Trophoblast cell (in vitro differentiated cells and primary cell): ENCODE data around the gene GSC2.
"Not testable (repeated sequence)": the region's sequence is repeated elsewhere in the genome, so short reads cannot be mapped to it uniquely, and the experiment has no call there.

Source experiments
- DNase-seq, 2 donors: peaks; one replicate each; pipeline ENCODE4 v3.0.0-alpha.2; 2016
- H2AFZ ChIP-seq: 2 replicates; pipeline ENCODE4 v1.6.1; 2013; ENCODE audit warnings: low read length, moderate library complexity, mild to moderate bottlenecking; ENCODE audit not compliant: insufficient read depth, poor library complexity
- H2AK5ac ChIP-seq: 2 replicates; pipeline ENCODE4 v1.6.1; 2013; ENCODE audit warnings: mild to moderate bottlenecking, low read length
- H2BK120ac ChIP-seq: 2 replicates; pipeline ENCODE4 v1.6.1; 2013; ENCODE audit warnings: low read length, mild to moderate bottlenecking, moderate library complexity; ENCODE audit not compliant: insufficient read depth, poor library complexity
- H2BK12ac ChIP-seq: 2 replicates; pipeline ENCODE4 v1.6.1; 2013; ENCODE audit warnings: mild to moderate bottlenecking, low read length, moderate library complexity
- H2BK5ac ChIP-seq: 2 replicates; pipeline ENCODE4 v1.6.1; 2013; ENCODE audit warnings: low read length, low read depth, moderate library complexity, mild to moderate bottlenecking; ENCODE audit not compliant: poor library complexity
- H3K14ac ChIP-seq: 2 replicates; pipeline ENCODE4 v1.6.1; 2013; ENCODE audit warnings: mild to moderate bottlenecking, low read length
- H3K18ac ChIP-seq: 2 replicates; pipeline ENCODE4 v1.6.1; 2013; ENCODE audit warnings: mild to moderate bottlenecking, low read length
- H3K23ac ChIP-seq: 2 replicates; pipeline ENCODE4 v1.6.1; 2013; ENCODE audit warnings: low read length
- H3K27ac ChIP-seq: 2 replicates; pipeline ENCODE4 v1.5.1; 2013; ENCODE audit warnings: low read depth, mild to moderate bottlenecking, inconsistent platforms, low read length, moderate library complexity
- H3K27me3 ChIP-seq: 2 replicates; pipeline ENCODE4 v1.6.1; 2013; ENCODE audit warnings: inconsistent platforms, mild to moderate bottlenecking, low read length, moderate library complexity; ENCODE audit not compliant: insufficient read depth
- H3K36me3 ChIP-seq, 2 experiments: 1 replicate in 1 of 2; 2 replicates in 1 of 2; pipeline ENCODE4 v1.6.1; 2013; ENCODE audit warnings: low read length in 2 of 2, mild to moderate bottlenecking in 2 of 2, moderate library complexity in 1 of 2; ENCODE audit not compliant: insufficient read depth in 2 of 2, control insufficient read depth in 1 of 2
- H3K4ac ChIP-seq: 2 replicates; pipeline ENCODE4 v1.6.1; 2013; ENCODE audit warnings: low read depth, mild to moderate bottlenecking, low read length, moderate library complexity
- H3K4me1 ChIP-seq, 2 experiments: 1 replicate in 1 of 2; 2 replicates in 1 of 2; pipeline ENCODE4 v1.6.1; 2013; ENCODE audit warnings: low read length in 2 of 2, mild to moderate bottlenecking in 2 of 2, moderate library complexity in 1 of 2; ENCODE audit not compliant: insufficient read depth in 2 of 2, control insufficient read depth in 1 of 2
- H3K4me2 ChIP-seq: 2 replicates; pipeline ENCODE4 v1.6.1; 2013; ENCODE audit warnings: inconsistent platforms, mild to moderate bottlenecking, low read length, moderate library complexity
- H3K4me3 ChIP-seq: 2 replicates; pipeline ENCODE4 v1.5.1; 2013; ENCODE audit warnings: mild to moderate bottlenecking, low read depth, low read length, inconsistent platforms
- H3K79me1 ChIP-seq: one replicate; pipeline ENCODE4 v1.6.1; 2013; ENCODE audit warnings: low read length
- H3K79me2 ChIP-seq: 2 replicates; pipeline ENCODE4 v1.6.1; 2013; ENCODE audit warnings: low read length, mild to moderate bottlenecking; ENCODE audit not compliant: control insufficient read depth, insufficient read depth, poor library complexity
- H3K9ac ChIP-seq: 2 replicates; pipeline ENCODE4 v1.6.1; 2013; ENCODE audit warnings: mild to moderate bottlenecking, low read length
- H3K9me3 ChIP-seq: 2 replicates; pipeline ENCODE4 v1.6.1; 2013; ENCODE audit warnings: low read depth, mild to moderate bottlenecking, control low read depth, inconsistent platforms, low read length; ENCODE audit not compliant: insufficient read depth
- H4K12ac ChIP-seq: 2 replicates; pipeline ENCODE4 v1.6.1; 2013; ENCODE audit warnings: low read depth, mild to moderate bottlenecking, low read length, moderate library complexity
- H4K8ac ChIP-seq: 2 replicates; pipeline ENCODE4 v1.6.1; 2013; ENCODE audit warnings: low read depth, mild to moderate bottlenecking, low read length, moderate library complexity
- H4K91ac ChIP-seq: one replicate; pipeline ENCODE4 v1.6.1; 2013; ENCODE audit warnings: low read depth, mild to moderate bottlenecking, low read length, moderate library complexity
- WGBS: extraction: QIAGEN DNeasy Blood & Tissue Kit; methylation state at CpG from one replicate; pipeline ENCODE4 v1.1.7; 2013; ENCODE audit warnings: missing lambda C conversion rate; ENCODE audit not compliant: insufficient read length, insufficient coverage; ENCODE audit errors: extremely low coverage; 5-methylcytosine and 5-hydroxymethylcytosine counted together

GSC2 gene

DNA sequence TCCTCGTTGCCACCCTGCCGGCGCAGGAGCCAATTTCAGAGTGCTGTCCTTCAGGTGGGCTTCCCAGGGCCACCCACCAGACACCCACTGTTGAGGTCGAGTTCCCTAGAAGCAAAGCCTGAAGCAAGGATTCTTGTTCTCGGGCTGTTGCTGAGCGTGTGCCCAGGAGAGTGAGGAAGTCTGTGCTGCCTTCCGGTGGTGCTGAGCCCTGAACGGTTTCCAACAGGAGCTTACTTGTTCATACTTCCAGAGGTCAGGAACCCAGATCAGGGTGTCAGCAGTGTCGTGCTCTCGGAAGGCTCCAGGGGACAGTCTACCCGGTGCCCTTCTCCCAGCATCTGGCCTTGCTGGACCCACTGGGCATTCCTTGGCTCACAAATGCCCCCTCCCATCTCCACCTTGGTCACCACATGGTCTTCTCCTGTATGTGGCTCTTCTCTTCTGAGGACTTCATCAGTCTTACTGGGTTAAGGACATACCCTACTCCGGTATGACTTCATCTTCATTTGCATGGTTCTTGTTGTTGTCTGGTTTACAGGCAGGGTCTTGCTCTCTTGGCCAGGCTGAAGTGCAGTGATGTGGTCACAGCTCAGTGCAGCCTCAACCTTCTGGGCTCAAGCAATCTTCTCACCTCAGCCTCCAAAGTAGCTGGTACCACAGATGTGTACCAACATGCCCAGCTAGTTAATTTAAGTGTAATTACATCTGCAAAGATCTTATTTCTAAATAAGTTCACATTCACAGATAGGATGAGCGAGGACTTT lies 17.2 kb upstream of the GSC2 start:
- Histone ChIP-seq H3K4me2 (no peak overlapping the region), H3K18ac (no peak overlapping the region), H4K8ac (no peak overlapping the region), H4K12ac (no peak overlapping the region), H2BK12ac (no peak overlapping the region), H3K27me3 (peaks cover 25% of the 10 kb centered on the region), H3K23ac (no peak overlapping the region), H3K36me3 (no peaks in the 10 kb centered on the region), H3K9ac (no peak overlapping the region), H4K91ac (no peak overlapping the region), H3K79me2 (peaks cover 9% of the 10 kb centered on the region), H3K14ac (no peak overlapping the region), H3K4ac (no peak overlapping the region), H3K27ac (no peak overlapping the region), H2AFZ (no peak overlapping the region), H3K4me3 (no peak overlapping the region), H3K9me3 (no peaks in the 10 kb centered on the region), H2BK5ac (no peak overlapping the region), H2BK120ac (no peak overlapping the region), H3K4me1 (peaks cover 7 to 9% of the 10 kb centered on the region in 2 experiments), H2AK5ac (no peak overlapping the region), H3K79me1 (peaks cover 10% of the 10 kb centered on the region)
- DNase-seq, result no peak
- WGBS, result no CpG with 5 or more reads among the region's 13 CpGs

- peaks cover 2% of the 10 kb centered on the region for H3K79me2 ChIP-seq
- no peak overlapping the region for H2AFZ ChIP-seq
- H3K4me1 ChIP-seq, result peaks cover 6 to 7% of the 10 kb centered on the region in 2 experiments
- H2BK12ac ChIP-seq, result no peak overlapping the region
- H3K27ac ChIP-seq, result no peak overlapping the region
- no peak overlapping the region for H4K8ac ChIP-seq
- no peaks in the 10 kb centered on the region for H3K9me3 ChIP-seq
- WGBS, result no CpG with 5 or more reads among the region's 8 CpGs
- DNase-seq, result no peak
- H3K4me2 ChIP-seq, result no peak overlapping the region
- H3K14ac ChIP-seq, result no peak overlapping the region
- no peak overlapping the region for H3K4ac ChIP-seq
- no peak overlapping the region for H2BK120ac ChIP-seq
- H3K4me3 ChIP-seq, result no peak overlapping the region
- no peak overlapping the region for H2BK5ac ChIP-seq
- peaks cover 6% of the 10 kb centered on the region for H3K79me1 ChIP-seq
- peaks cover 25% of the 10 kb centered on the region for H3K27me3 ChIP-seq
- no peaks in the 10 kb centered on the region for H3K36me3 ChIP-seq
- no peak overlapping the region for H4K91ac ChIP-seq
- H3K23ac ChIP-seq, result no peak overlapping the region
- no peak overlapping the region for H4K12ac ChIP-seq
- no peak overlapping the region for H3K18ac ChIP-seq
- no peak overlapping the region for H2AK5ac ChIP-seq
- no peak overlapping the region for H3K9ac ChIP-seq
Observed at GRCh38 chr22:19166421-19166820, 16.3 kb upstream of the GSC2 start.

- H3K4ac ChIP-seq, result no peak overlapping the region
Observed at GRCh38 chr22:19164425-19164824, 14.3 kb upstream of the GSC2 start.

GRCh38 chr22:19158649-19159048 lies 8.6 kb upstream of the GSC2 start:
- not testable (repeated sequence) for H3K79me2 ChIP-seq, H3K79me1 ChIP-seq, H2AK5ac ChIP-seq, H2BK12ac ChIP-seq, H3K4me2 ChIP-seq, H3K18ac ChIP-seq, H2AFZ ChIP-seq, DNase-seq, H4K8ac ChIP-seq, H3K9me3 ChIP-seq, H3K36me3 ChIP-seq, H3K4me3 ChIP-seq, H3K9ac ChIP-seq, H3K23ac ChIP-seq, H3K27me3 ChIP-seq, H3K27ac ChIP-seq, H4K91ac ChIP-seq, H2BK120ac ChIP-seq, H3K14ac ChIP-seq, H3K4ac ChIP-seq, H4K12ac ChIP-seq, H3K4me1 ChIP-seq, H2BK5ac ChIP-seq
- WGBS, result no CpG with 5 or more reads among the region's 11 CpGs

More at GRCh38 chr22:19164425-19164824, 14.3 kb upstream of the GSC2 start:
- Histone ChIP-seq H3K4me3 (no peak overlapping the region), H3K9me3 (no peaks in the 10 kb centered on the region), H2AFZ (no peak overlapping the region), H3K79me2 (no peaks in the 10 kb centered on the region), H2AK5ac (no peak overlapping the region), H4K12ac (no peak overlapping the region), H4K8ac (no peak overlapping the region), H2BK12ac (no peak overlapping the region), H3K27ac (no peak overlapping the region), H2BK5ac (no peak overlapping the region), H3K79me1 (no peaks in the 10 kb centered on the region), H4K91ac (no peak overlapping the region), H3K18ac (no peak overlapping the region), H3K27me3 (peaks cover 15% of the 10 kb centered on the region), H3K4me1 (no peaks in the 10 kb centered on the region), H3K9ac (no peak overlapping the region), H3K23ac (no peak overlapping the region), H2BK120ac (no peak overlapping the region), H3K14ac (no peak overlapping the region), H3K36me3 (no peaks in the 10 kb centered on the region), H3K4me2 (no peak overlapping the region)
- no CpG with 5 or more reads among the region's 6 CpGs for WGBS
- DNase-seq, result no peak
